Ovary (tissue), 3 donors: Measurements from ENCODE around the gene YAP1.

ENCODE experiments used
- POLR2A ChIP-seq: fragments of 450-650 bp; IDR thresholded peaks from one replicate; pipeline ENCODE4 v1.6.1; 2017; ENCODE audit warnings: antibody characterized with exemption, mild to moderate bottlenecking, moderate library complexity
- TF ChIP-seq, protein P1 (sequence below), 3 donors: fragments of 450-650 bp in 2 of 3; fragments of 200-600 bp in 1 of 3; IDR thresholded peaks; one replicate each; pipeline versions ENCODE4 v1.5.1 to v1.8.0; 2016 to 2022; ENCODE audit warnings: antibody characterized with exemption in 3 of 3, mild to moderate bottlenecking in 1 of 3
- donor health status: DM: no; HTN: no; CAD: no.

DNA sequence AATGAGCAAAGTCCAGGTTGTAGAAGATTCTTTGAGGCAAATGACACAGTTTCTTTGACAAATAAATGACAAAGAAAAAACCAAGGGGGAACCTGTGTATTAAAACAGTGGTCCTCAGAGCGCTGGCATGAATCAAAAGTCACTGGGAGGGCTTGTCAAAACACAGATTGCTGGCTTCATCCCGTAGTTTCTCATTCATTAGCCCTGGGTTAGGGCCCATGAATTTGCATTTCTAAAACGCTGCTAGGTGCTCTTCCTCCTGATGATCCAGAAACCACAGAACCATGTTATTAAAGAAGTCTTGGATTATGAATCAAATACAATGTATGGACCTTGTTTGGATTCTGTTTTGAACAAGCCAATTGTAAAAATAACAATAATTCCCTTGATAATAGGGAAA lies 92.7 kb downstream of the YAP1 start:
- TF ChIP-seq, protein P1, sequence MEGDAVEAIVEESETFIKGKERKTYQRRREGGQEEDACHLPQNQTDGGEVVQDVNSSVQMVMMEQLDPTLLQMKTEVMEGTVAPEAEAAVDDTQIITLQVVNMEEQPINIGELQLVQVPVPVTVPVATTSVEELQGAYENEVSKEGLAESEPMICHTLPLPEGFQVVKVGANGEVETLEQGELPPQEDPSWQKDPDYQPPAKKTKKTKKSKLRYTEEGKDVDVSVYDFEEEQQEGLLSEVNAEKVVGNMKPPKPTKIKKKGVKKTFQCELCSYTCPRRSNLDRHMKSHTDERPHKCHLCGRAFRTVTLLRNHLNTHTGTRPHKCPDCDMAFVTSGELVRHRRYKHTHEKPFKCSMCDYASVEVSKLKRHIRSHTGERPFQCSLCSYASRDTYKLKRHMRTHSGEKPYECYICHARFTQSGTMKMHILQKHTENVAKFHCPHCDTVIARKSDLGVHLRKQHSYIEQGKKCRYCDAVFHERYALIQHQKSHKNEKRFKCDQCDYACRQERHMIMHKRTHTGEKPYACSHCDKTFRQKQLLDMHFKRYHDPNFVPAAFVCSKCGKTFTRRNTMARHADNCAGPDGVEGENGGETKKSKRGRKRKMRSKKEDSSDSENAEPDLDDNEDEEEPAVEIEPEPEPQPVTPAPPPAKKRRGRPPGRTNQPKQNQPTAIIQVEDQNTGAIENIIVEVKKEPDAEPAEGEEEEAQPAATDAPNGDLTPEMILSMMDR (IDR thresholded peaks at IDR 0.05) = no peak
- no peak for TF ChIP-seq POLR2A
